D721Med (cell line): Measurements from ENCODE around the gene SYNGR3.

Experiments used
- DNase-seq: peaks from one replicate; pipeline ENCODE4 v3.0.0; 2011; ENCODE audit warnings: low spot score; ENCODE audit not compliant: insufficient read length
- FAIRE-seq: peaks from 2 replicates; lab custom pipeline; 2011; peaks lifted over from hg19 to GRCh38; lab: Jason Lieb, UNC
- TF ChIP-seq, protein P1 (sequence below): IDR thresholded peaks from 2 replicates; pipeline ENCODE4 v1.5.1; 2012; ENCODE audit warnings: mild to moderate bottlenecking, control low read depth; ENCODE audit not compliant: insufficient read depth; ENCODE audit errors: missing control alignments

Gene SYNGR3

DNA sequence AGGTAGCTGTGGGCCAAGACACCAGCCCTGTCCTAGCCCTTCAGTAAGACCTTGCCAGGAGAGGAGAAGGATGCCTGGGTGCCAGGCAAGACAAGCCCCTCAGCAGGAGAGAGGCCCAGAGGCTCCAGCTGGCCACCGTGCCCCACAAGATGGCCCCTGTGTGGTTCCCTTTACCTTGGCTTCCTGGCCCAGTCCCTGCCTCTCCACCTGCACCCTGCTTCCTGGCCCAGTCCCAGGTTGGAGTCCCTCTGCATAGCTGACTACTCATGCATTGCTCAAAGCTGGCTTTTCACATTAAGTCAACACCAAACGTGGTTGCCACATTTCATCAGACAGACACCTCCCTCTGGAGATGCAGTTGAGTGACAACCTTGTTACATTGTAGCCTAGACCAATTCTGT is 4.0 kb downstream of the SYNGR3 start:
- FAIRE-seq, result no peak
- TF ChIP-seq, protein P1, sequence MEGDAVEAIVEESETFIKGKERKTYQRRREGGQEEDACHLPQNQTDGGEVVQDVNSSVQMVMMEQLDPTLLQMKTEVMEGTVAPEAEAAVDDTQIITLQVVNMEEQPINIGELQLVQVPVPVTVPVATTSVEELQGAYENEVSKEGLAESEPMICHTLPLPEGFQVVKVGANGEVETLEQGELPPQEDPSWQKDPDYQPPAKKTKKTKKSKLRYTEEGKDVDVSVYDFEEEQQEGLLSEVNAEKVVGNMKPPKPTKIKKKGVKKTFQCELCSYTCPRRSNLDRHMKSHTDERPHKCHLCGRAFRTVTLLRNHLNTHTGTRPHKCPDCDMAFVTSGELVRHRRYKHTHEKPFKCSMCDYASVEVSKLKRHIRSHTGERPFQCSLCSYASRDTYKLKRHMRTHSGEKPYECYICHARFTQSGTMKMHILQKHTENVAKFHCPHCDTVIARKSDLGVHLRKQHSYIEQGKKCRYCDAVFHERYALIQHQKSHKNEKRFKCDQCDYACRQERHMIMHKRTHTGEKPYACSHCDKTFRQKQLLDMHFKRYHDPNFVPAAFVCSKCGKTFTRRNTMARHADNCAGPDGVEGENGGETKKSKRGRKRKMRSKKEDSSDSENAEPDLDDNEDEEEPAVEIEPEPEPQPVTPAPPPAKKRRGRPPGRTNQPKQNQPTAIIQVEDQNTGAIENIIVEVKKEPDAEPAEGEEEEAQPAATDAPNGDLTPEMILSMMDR, result no peak
- no peak for DNase-seq

DNA sequence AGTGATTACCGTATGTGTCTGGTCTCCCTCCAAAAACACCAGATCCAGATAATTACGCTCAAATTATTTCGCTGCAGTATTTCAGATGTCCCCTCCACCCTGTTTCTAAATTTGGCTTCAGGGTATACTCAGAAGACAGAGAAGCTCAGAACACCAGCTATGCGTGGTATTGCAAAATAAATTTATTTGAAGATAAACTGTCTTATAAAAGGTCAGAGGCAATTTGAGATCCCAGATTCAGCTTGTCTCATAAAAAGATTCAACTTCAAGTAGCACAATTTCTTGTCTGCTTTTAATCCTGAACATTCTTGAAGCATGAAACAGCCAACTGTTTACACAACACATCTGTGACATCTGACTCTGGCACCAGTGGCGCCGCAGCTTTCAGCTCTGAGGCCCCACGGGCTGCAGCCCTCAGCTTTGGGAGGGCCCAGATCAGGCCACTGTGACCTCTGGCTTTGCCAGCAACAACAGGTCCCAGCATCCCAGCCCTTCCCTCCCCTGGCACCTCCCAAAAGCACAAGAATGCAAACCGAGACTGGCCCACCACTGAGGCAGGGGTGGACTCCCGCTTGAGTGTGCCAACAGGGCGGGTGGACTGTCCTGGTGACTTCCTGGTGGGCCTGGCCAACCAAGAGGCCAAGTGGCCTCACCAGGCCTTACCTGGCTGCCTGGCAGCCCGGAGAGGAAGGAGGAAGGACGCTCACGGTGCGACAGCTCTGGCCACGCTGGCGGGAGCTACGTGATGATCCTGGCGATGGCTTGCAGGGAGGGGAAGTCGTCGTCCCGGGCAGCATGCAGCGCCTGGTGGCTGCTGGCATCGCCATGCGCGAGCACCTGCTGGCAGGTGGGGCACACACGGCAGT is 8.0 kb downstream of the SYNGR3 start:
- no peak for DNase-seq
- FAIRE-seq, result no peak

DNA sequence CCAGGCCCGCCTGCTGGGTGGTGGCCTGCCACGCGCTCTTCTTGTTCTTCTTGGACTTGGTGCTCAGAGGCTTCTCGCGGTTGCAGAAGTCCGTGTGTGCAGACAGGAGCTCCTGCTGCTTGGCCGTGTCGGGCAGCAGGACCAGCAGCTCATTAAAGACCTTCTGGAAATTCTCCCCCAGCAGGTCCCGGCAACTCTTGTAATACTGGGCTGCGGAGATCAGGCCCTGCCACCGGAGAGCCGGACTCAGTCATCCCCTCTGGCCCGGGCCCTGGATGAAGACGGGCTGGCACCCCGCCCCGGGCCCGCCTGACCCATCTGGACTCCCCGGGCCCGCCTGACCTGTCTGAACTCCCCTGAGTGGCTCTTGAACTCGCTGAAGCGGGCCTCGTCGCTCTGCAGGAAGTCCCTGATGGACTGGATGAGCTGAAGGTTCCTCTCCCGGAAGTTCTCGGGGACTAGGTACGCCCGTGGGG is 8.6 kb downstream of the SYNGR3 start:
- FAIRE-seq (no peak), DNase-seq (no peak)
- TF ChIP-seq, protein P1, result no peak

More for the DNA sequence above, 8.0 kb downstream of the SYNGR3 start:
- TF ChIP-seq, protein P1, result no peak

DNA sequence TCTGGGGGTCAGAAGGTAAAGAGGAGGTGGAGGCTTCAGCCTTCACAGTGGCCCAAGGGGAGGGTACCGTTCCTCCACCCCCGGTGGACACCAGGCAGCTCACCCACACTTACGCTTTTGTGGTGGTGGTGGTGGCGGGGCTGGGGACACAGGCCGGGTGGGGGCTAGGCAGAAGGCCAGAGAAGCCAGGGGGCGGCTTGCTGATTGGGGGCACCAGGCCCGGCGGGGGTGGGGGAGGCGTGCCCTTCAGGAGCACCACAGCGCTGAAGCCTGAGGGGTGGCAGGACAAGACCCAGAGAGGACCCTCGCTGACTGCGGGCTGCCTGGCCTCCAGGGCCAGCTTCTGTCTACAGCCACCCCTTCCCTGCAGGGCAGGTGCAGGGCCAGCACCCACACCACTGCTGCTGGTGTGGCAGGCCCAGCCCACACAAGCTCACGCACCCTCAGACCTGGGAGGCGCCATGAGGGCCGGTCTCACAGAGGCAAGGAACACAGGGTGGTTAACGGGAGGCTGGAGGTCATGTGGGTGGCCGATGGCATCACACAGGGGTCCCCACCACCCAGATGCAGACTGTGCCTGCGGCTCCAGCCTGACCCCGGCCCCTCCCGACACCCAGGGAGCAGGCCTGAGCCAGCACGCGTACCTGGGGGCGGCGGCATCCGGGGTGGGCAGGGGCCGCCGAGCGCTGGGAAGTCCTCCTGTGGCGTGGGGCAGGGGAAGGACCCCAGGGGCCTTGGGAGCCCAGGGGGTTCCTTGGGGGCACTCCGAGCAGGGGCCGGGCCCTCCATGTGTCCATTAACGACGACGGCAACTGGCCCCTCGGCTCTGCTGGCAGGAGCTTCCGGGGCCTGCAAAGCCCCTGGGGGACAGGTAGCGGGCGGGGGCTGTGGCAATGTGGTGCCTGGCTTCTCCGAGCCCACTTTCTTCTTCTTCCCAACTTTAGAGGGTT is 9.4 kb downstream of the SYNGR3 start:
- TF ChIP-seq, protein P1, result no peak
- FAIRE-seq, result no peak
- no peak for DNase-seq

DNA sequence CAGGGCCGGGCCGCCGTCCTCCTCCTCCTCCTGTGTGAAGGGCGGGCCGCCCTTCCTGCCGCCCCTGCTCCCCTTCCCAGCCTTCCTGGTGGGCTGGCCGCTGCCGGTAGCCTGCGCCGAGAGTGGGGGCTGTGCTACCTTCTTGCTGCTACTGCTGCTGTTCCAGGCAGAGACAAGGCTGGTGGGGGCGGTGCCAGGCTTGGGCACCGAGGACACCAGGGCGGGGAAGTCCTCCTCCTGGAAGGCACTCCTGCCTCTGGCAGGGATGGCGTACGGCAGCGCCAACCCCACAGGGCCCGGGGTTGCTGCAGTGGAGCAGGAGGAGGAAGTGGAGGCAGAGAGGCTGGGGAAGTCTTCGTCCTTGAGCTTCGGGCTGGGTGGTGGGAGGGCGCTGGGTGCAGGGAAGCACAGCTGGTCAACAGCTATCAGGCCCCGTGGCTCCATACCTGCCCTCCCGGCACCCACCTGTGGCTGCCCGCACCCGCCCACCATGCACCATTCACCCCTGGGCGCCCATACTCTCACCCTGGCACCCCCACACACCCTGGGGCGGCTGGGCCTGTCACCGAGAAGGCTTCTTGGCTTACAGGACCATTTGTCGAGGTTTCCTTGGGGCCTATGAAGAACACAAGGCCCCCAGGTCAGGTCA is 10.2 kb downstream of the SYNGR3 start:
- TF ChIP-seq, protein P1, result no peak
- DNase-seq, result no peak
- no peak for FAIRE-seq

DNA sequence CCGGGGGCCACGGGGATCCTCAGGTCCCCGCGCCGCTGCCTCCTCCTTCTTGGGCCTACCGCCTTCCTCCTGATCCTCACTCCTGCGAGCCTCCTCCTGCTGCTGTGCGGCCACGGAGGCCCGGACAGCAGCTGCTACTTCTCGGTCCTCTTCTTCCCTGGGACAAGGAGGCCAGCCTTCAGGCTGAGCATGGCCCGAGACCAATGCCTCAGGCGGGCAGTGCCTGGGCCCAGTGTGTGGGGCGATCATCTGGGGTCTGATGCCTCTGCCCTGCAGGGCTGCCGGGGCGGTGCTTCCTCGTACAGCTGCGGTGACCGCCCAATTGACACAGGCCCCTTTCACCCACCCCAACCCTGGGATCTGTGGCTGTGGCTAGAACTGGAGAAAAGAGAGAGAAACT is 11.3 kb downstream of the SYNGR3 start:
- DNase-seq, result no peak
- TF ChIP-seq, protein P1, result no peak
- FAIRE-seq, result no peak
